B cell (primary cell): Measurements from ENCODE around the gene ARHGAP28. TPM values are rescaled to one million over a fixed set of nuclear protein-coding genes. Genes with fewer than 3 reads are reported as not detected.

ENCODE experiments used
- ATAC-seq: fragments of 200-7000 bp; cut with Tn5 transposase; one replicate; pipeline ENCODE4 v1.10.0; 2021; ENCODE audit warnings: low read depth, mild to moderate bottlenecking, moderate number of reproducible peaks, moderate library complexity
- CTCF ChIA-PET: fragments of 350-600 bp; sonication (Branson Sonifier 250); formaldehyde crosslinking; loops from one replicate; lab custom pipeline; 2021; ENCODE audit warnings: antibody characterized with exemption, inconsistent platforms; lab: Charles Lee
- POLR2A ChIA-PET: fragments of 350-600 bp; sonication (Branson Sonifier 250); formaldehyde crosslinking; loops from one replicate; lab custom pipeline; 2021; ENCODE audit warnings: antibody characterized with exemption; lab: Charles Lee
- DNase-seq: peaks from one replicate; pipeline ENCODE4 v3.0.0; 2013
- H2AFZ ChIP-seq: 2 replicates; pipeline ENCODE4 v1.6.1; 2012; ENCODE audit warnings: mild to moderate bottlenecking, low read depth, low read length; ENCODE audit not compliant: insufficient read depth, poor library complexity, severe bottlenecking
- H3K27ac ChIP-seq, 2 donors: 1 replicate in 1 of 2; 2 replicates in 1 of 2; pipeline ENCODE4 v1.5.1; 2012 to 2013; ENCODE audit warnings: low read length in 2 of 2, mild to moderate bottlenecking in 2 of 2, moderate library complexity in 1 of 2
- H3K27me3 ChIP-seq, 4 experiments: fragments of 200-600 bp in 1 of 4; sonication (generic) in 1 of 4; replicated peaks in 1 of 4; 1 replicate in 2 of 4; 2 replicates in 2 of 4; pipeline versions ENCODE4 v1.6.1 to v1.7.0; 2013 to 2016; ENCODE audit warnings: low read length in 3 of 4, mild to moderate bottlenecking in 2 of 4, mixed read lengths in 1 of 4, moderate library complexity in 1 of 4; ENCODE audit not compliant: insufficient read depth in 4 of 4, control insufficient read depth in 3 of 4; ENCODE audit errors: control extremely low read depth in 1 of 4
- H3K36me3 ChIP-seq, 2 experiments: replicated peaks in 1 of 2; 1 replicate in 1 of 2; 2 replicates in 1 of 2; pipeline versions ENCODE4 v1.6.1 to v1.7.1; 2013; ENCODE audit warnings: low read length in 1 of 2; ENCODE audit not compliant: insufficient read depth in 2 of 2, control insufficient read depth in 1 of 2; ENCODE audit errors: control extremely low read depth in 1 of 2, extremely low read depth in 1 of 2
- H3K4me1 ChIP-seq, 2 donors: fragments of 200-600 bp in 1 of 2; sonication (generic) in 1 of 2; 1 replicate in 1 of 2; 2 replicates in 1 of 2; pipeline versions ENCODE4 v1.5.1 to v1.6.1; 2013 to 2017; ENCODE audit warnings: low read length in 2 of 2; ENCODE audit not compliant: control insufficient read depth in 2 of 2, insufficient read depth in 2 of 2
- H3K4me2 ChIP-seq: replicated peaks from 2 replicates; pipeline ENCODE3; 2012; ENCODE audit warnings: mild to moderate bottlenecking, low read depth, low read length; ENCODE audit not compliant: poor library complexity, severe bottlenecking
- H3K4me3 ChIP-seq, 5 experiments: fragments of 200-600 bp in 1 of 5; sonication (generic) in 1 of 5; 1 replicate in 3 of 5; 2 replicates in 2 of 5; pipeline versions ENCODE4 v1.5.1 to v1.7.0; 2011 to 2016; ENCODE audit warnings: low read length in 4 of 5, mild to moderate bottlenecking in 4 of 5, low read depth in 2 of 5, control low read depth in 1 of 5, moderate library complexity in 1 of 5; ENCODE audit not compliant: insufficient read depth in 1 of 5; ENCODE audit errors: control extremely low read depth in 1 of 5, extremely low read depth in 1 of 5
- H3K79me2 ChIP-seq: fragments of 200-600 bp; sonication (generic); one replicate; pipeline ENCODE4 v1.6.0; 2016; ENCODE audit warnings: low read length; ENCODE audit not compliant: control insufficient read depth, insufficient read depth
- H3K9ac ChIP-seq: fragments of 200-600 bp; sonication (generic); 2 replicates; pipeline ENCODE4 v1.6.1; 2017; ENCODE audit warnings: mild to moderate bottlenecking, low read length, moderate library complexity
- H3K9me3 ChIP-seq, 3 donors: one replicate each; pipeline versions ENCODE4 v1.6.1 to v1.7.1; 2013; ENCODE audit warnings: low read length in 2 of 3; ENCODE audit not compliant: control insufficient read depth in 2 of 3, insufficient read depth in 1 of 3; ENCODE audit errors: control extremely low read depth in 1 of 3
- H4K20me1 ChIP-seq: 2 replicates; pipeline ENCODE4 v1.6.0; 2012; ENCODE audit warnings: mild to moderate bottlenecking, low read length; ENCODE audit not compliant: insufficient read depth, control insufficient read depth, poor library complexity, severe bottlenecking
- H3K27ac Mint-ChIP-seq: one replicate; pipeline ENCODE4 v1.8.0; 2021; ENCODE audit warnings: mixed read lengths
- H3K27me3 Mint-ChIP-seq: one replicate; pipeline ENCODE4 v1.8.0; 2021; ENCODE audit warnings: mixed read lengths
- H3K4me1 Mint-ChIP-seq: one replicate; pipeline ENCODE4 v1.8.0; 2021; ENCODE audit warnings: mixed read lengths
- H3K4me3 Mint-ChIP-seq: one replicate; pipeline ENCODE4 v1.8.0; 2021; ENCODE audit warnings: mixed read lengths
- H3K9me3 Mint-ChIP-seq: one replicate; pipeline ENCODE4 v1.8.0; 2022; ENCODE audit warnings: mixed read lengths; ENCODE audit not compliant: insufficient read depth
- CTCF ChIP-seq: fragments of 200-600 bp; IDR thresholded peaks from one replicate; pipeline ENCODE4 v1.8.0; 2022; ENCODE audit warnings: antibody characterized with exemption, mild to moderate bottlenecking
- EZH2 ChIP-seq: IDR thresholded peaks from 2 replicates; pipeline ENCODE4 v1.6.1; 2012; ENCODE audit warnings: borderline replicate concordance, low read depth, mild to moderate bottlenecking, moderate library complexity, low read length; ENCODE audit not compliant: insufficient read depth, poor library complexity, severe bottlenecking
- WGBS: methylation state at CpG from one replicate; pipeline ENCODE4 v1.1.5; 2013; ENCODE audit warnings: missing lambda C conversion rate; ENCODE audit not compliant: insufficient coverage; 5-methylcytosine and 5-hydroxymethylcytosine counted together
- intact Hi-C: fragments of 100-400 bp; cut with micrococcal nuclease; formaldehyde crosslinking; loops from one replicate; pipeline ENCODE4 v1.10.0; 2022
- polyA plus RNA-seq: library from polyadenylated mRNA; depleted of rRNA; stranded (reverse); fragments of >200 nt; gene quantifications from 2 replicates; pipeline ENCODE4 v1.2.3, GENCODE V29; 2012
- total RNA-seq, 2 donors: library from RNA; stranded (reverse); fragments of 120-200 nt in 1 of 2; gene quantifications; 1 replicate in 1 of 2; 2 replicates in 1 of 2; pipeline versions ENCODE4 v1.2.3 to v1.2.4, GENCODE V29; 2013 to 2022

Gene ARHGAP28
- total and polyA plus RNA-seq, 2 donors (not counting 1 experiment from before 2014, with no cell fraction given) = not detected

- H3K27ac Mint-ChIP-seq = no peak overlapping the region
- Histone ChIP-seq H3K4me3 (no peak overlapping the region), H3K27me3 (no peaks in the 10 kb centered on the region), H3K4me1 (no peaks in the 10 kb centered on the region), H4K20me1 (no peaks in the 10 kb centered on the region), H3K79me2 (no peaks in the 10 kb centered on the region), H3K9me3 (peaks cover 0 to 5% (median 0%) of the 10 kb centered on the region in 3 donors), H3K27ac (no peak overlapping the region), H3K36me3 (no peaks in the 10 kb centered on the region), H3K9ac (no peak overlapping the region), H2AFZ (no peak overlapping the region), H3K4me2 (no peak overlapping the region)
- no peaks in the 10 kb centered on the region for H3K9me3 Mint-ChIP-seq
- intact Hi-C loops = no loop called here
- no CpG with 5 or more reads among the region's 2 CpGs for WGBS
- ChIA-PET POLR2A (no interaction called here), CTCF (no interaction called here)
- TF ChIP-seq CTCF (no peak), EZH2 (no peak)
- no peaks in the 10 kb centered on the region for H3K4me1 Mint-ChIP-seq
- no peak for ATAC-seq
- DNase-seq = no peak
- no peak overlapping the region for H3K4me3 Mint-ChIP-seq
- H3K27me3 Mint-ChIP-seq = no peaks in the 10 kb centered on the region
Observed at GRCh38 chr18:6714010-6714409, 15.5 kb upstream of the ARHGAP28 start.

GRCh38 chr18:6718267-6718666 is 11.2 kb upstream of the ARHGAP28 start:
- H3K79me2 ChIP-seq = no peaks in the 10 kb centered on the region
- H3K27ac ChIP-seq = no peak overlapping the region
- no peaks in the 10 kb centered on the region for H3K36me3 ChIP-seq
- ATAC-seq (no peak), DNase-seq (no peak)
- H3K27ac Mint-ChIP-seq = no peak overlapping the region
- no CpG with 5 or more reads among the region's 2 CpGs for WGBS
- no peak overlapping the region for H3K4me3 Mint-ChIP-seq
- TF ChIP-seq CTCF (no peak), EZH2 (no peak)
- no peaks in the 10 kb centered on the region for H3K4me1 ChIP-seq
- no peaks in the 10 kb centered on the region for H3K27me3 Mint-ChIP-seq
- no peaks in the 10 kb centered on the region for H3K27me3 ChIP-seq
- H3K4me1 Mint-ChIP-seq = no peaks in the 10 kb centered on the region
- H3K9me3 Mint-ChIP-seq = no peaks in the 10 kb centered on the region
- no peak overlapping the region for H3K4me3 ChIP-seq
- H3K9ac ChIP-seq = no peak overlapping the region
- no peak overlapping the region for H3K4me2 ChIP-seq
- peaks cover 0 to 5% (median 0%) of the 10 kb centered on the region in 3 donors for H3K9me3 ChIP-seq
- no peaks in the 10 kb centered on the region for H4K20me1 ChIP-seq
- ChIA-PET POLR2A (no interaction called here), CTCF (no interaction called here)
- H2AFZ ChIP-seq = no peak overlapping the region
- intact Hi-C loops = no loop called here
